GM19372 (cell line): ENCODE measurements around the gene ADCY10.
"Not testable (repeated sequence)": the region's sequence is repeated elsewhere in the genome, so short reads cannot be mapped to it uniquely, and the experiment has no call there.

Experiments used
- ATAC-seq: cut with Tn5 transposase; IDR thresholded peaks from one replicate; pipeline ENCODE4 v1.9.1; 2021; ENCODE audit warnings: mild to moderate bottlenecking, low read depth, moderate library complexity; ENCODE audit not compliant: unreplicated experiment

Gene ADCY10

GRCh38 chr1:167820684-167821355 is 93.1 kb downstream of the ADCY10 start:
- no peak for ATAC-seq

- peak; percentile 80 for ATAC-seq
Measured at GRCh38 chr1:167819849-167820683, 93.9 kb downstream of the ADCY10 start.

DNA sequence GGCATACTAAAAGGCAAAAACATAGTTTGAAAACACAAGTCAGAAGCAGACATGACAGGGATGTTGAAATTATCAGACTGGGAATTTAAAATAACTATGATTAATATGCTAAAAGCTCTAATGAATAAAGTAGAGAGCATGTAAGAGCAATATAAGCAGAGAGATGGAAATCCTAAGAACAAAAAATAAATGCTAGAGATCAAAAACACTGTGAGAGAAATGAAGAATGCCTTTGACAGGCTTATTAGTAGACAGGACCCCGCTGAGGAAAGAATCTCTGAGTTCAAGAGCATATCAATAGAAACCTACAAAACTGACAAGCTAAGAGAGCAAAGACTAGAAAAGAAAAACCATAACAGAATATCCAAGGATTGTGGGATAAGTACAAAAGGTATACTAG is 98.3 kb downstream of the ADCY10 start:
- no peak for ATAC-seq

GRCh38 chr1:167812972-167813371 is 101.0 kb downstream of the ADCY10 start:
- no peak for ATAC-seq

GRCh38 chr1:167808690-167809089 is 105.2 kb downstream of the ADCY10 start:
- no peak for ATAC-seq

- ATAC-seq = no peak
Measured at GRCh38 chr1:167808104-167808503, 105.8 kb downstream of the ADCY10 start.

GRCh38 chr1:167806676-167807075 is 107.3 kb downstream of the ADCY10 start:
- ATAC-seq = not testable (repeated sequence)

- ATAC-seq = not testable (repeated sequence)
Measured at GRCh38 chr1:167806235-167806634, 107.7 kb downstream of the ADCY10 start.

- ATAC-seq = no peak
Measured at GRCh38 chr1:167805041-167805556, 108.8 kb downstream of the ADCY10 start.

GRCh38 chr1:167803358-167804207 is 110.4 kb downstream of the ADCY10 start:
- ATAC-seq = peak; percentile 86

DNA sequence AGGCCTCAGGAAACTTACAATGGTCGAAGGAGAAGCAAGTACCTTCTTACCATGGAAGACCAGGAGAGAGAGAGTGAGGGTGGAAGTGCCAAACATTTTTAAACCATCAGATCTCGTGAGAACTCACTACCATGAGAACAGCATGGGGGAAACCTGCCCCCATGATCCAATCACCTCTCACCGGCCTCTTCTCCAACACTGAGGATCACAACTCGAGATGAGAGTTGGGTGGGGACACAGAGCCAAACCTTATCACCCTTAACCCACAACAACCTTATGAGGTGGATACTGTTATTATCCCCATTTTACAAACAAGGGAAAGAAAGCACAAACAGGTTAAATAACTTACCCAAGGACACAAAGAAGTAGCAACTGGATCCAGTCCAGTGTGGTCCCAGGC is 111.7 kb downstream of the ADCY10 start:
- ATAC-seq = no peak

GRCh38 chr1:167800251-167800650 is 113.7 kb downstream of the ADCY10 start:
- ATAC-seq = no peak

DNA sequence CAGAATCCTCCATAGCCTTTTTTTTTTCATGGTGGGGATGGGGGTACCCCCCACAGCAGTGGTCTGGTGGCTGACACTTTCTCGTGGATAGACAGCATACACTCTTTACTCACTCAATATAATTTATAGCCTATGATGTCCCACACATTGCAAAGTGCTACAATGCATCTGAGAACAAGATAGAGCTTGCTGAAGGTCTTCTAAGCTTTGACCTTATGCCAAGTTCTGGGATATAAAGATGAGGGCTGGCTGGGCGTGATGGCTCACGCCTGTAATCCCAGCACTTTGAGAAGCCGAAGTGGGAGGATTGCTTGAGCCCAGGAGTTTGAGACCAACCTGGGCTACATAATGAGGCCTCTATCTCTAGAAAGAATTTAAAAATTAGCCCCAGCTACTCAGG is 114.2 kb downstream of the ADCY10 start:
- no peak for ATAC-seq

DNA sequence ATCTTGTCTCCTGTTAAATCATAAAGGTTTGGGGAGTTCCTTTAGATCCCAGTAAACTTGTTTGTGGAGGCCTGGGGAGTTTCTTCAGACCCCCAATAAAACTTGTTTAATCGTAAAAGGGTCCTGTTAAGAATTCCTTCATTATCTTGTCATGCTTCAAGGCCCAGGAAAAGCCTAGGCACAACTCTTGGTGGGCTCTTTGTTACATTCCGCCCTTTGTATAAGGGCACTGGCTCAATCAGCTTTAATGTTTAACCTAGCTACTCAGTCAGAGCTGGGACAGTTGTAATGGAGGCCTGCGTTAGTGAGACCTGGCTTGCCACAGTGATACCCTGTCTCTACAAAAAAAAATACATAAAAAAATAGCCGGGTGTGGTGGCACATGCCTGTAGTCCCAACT is 115.0 kb downstream of the ADCY10 start:
- no peak for ATAC-seq

GRCh38 chr1:167797015-167797414 is 116.9 kb downstream of the ADCY10 start:
- ATAC-seq = no peak

- ATAC-seq = no peak
Measured at GRCh38 chr1:167795810-167796740, 117.9 kb downstream of the ADCY10 start.

- no peak for ATAC-seq
Measured at GRCh38 chr1:167794043-167794442, 119.9 kb downstream of the ADCY10 start.

- ATAC-seq = no peak
Measured at GRCh38 chr1:167792188-167792565, 121.8 kb downstream of the ADCY10 start.

GRCh38 chr1:167791281-167792187 is 122.4 kb downstream of the ADCY10 start:
- ATAC-seq = no peak
